Motor neuron (in vitro differentiated cells): ENCODE measurements around the gene PHYH. TPM values are rescaled to one million over a fixed set of nuclear protein-coding genes. Genes with fewer than 3 reads are reported as not detected.
"Not testable (repeated sequence)": the region's sequence is repeated elsewhere in the genome, so short reads cannot be mapped to it uniquely, and the experiment has no call there.

Experiments used
- ATAC-seq, 8 experiments: fragments of 200-7000 bp; cut with Tn5 transposase; replicated peaks in 6 of 8; 2 replicates each; pipeline ENCODE4 v1.8.0; 2021; ENCODE audit warnings: mild to moderate bottlenecking in 8 of 8, moderate library complexity in 8 of 8
- H3K27ac ChIP-seq, 2 donors: fragments of 250-450 bp; sonication (Bioruptor Pico); 2 replicates each; pipeline ENCODE4 v1.9.0; 2021; ENCODE audit warnings: antibody characterized with exemption in 2 of 2, mild to moderate bottlenecking in 2 of 2, moderate library complexity in 1 of 2
- H3K4me1 ChIP-seq, 2 donors: fragments of 250-450 bp; sonication (Bioruptor Pico); replicated peaks in 1 of 2; 2 replicates each; pipeline ENCODE4 v1.6.1; 2021; ENCODE audit warnings: antibody characterized with exemption in 2 of 2, mild to moderate bottlenecking in 2 of 2, moderate library complexity in 1 of 2
- H3K4me3 ChIP-seq, 5 donors: fragments of 250-450 bp; sonication (Bioruptor Pico); 2 replicates each; pipeline ENCODE4 v1.9.0; 2021; ENCODE audit warnings: antibody characterized with exemption in 5 of 5, mild to moderate bottlenecking in 5 of 5, moderate library complexity in 4 of 5
- WGBS, 10 experiments: fragments of 450-650 bp; shearing (Covaris generic); methylation state at CpG; one replicate each; pipeline ENCODE4 v1.0.0; 2022; 5-methylcytosine and 5-hydroxymethylcytosine counted together
- in situ Hi-C, 9 experiments: fragments of 400-800 bp; cut with MboI; loops; one replicate each; pipeline ENCODE4 v1.15.0; 2021; ENCODE audit warnings: low sequenced_read_pairs in 9 of 9, low pct_unique_long_range_greater_than_20kb in 2 of 9; ENCODE audit not compliant: unreplicated experiment in 9 of 9
- total RNA-seq, 8 experiments: library from RNA; unstranded; fragments of 300-600 nt; gene quantifications; 2 replicates each; pipeline versions ENCODE4 v1.2.3 to v1.2.4, GENCODE V29; 2022

PHYH gene
- total RNA-seq, 8 experiments from 2014 or later: 8.8 to 26.4 (median 19.3) TPM

DNA sequence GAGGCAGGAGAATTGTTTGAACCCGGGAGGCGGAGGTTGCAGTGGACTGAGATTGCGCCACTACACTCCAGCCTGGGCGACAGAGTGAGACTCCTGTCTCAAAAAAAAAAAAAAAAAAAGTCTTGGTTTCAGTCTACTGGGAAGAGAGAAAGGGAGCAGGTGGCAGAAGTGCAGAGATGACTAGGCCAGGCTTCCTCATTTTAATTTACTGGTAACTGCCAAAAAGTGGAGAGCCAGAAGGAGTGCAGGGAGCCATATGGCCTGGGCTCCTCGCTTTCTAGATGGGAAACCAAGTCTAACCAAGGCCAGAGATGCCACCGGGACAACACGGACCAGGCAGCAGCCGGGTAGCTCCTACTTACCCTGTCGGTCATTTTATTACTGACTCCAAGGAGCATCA, 36.0 kb upstream of the PHYH start:
- Histone ChIP-seq H3K4me3 (no peak overlapping the region), H3K4me1 (peaks cover 0 to 9% of the 10 kb centered on the region in 2 donors), H3K27ac (no peak overlapping the region)
- in situ Hi-C loops: no loop called here
- ATAC-seq: no peak
- WGBS, 10 experiments: 88 to 93% (median 92%) methylated on average over 3 to 7 of the region's 9 CpGs; no CpG with 5 or more reads in 5 of the 10 experiments

- WGBS, 10 experiments: 93 to 100% (median 100%) methylated on average over 1 to 2 of the region's 2 CpGs; no CpG with 5 or more reads in 5 of the 10 experiments
- ATAC-seq: no peak
- no peak overlapping the region for H3K27ac ChIP-seq
- in situ Hi-C loops: no loop called here
- H3K4me1 ChIP-seq: peaks cover 0 to 2% of the 10 kb centered on the region in 2 donors
- H3K4me3 ChIP-seq: no peak overlapping the region
Measured at GRCh38 chr10:13334556-13334955, 34.7 kb upstream of the PHYH start.

GRCh38 chr10:13331646-13332045, 31.8 kb upstream of the PHYH start:
- in situ Hi-C loops: no loop called here
- 75 to 100% (median 95%) methylated on average over 2 to 3 of the region's 5 CpGs; no CpG with 5 or more reads in 1 of the 10 experiments for WGBS, 10 experiments
- no peak for ATAC-seq
- no peaks in the 10 kb centered on the region for H3K4me1 ChIP-seq
- H3K27ac ChIP-seq: no peak overlapping the region
- H3K4me3 ChIP-seq: no peak overlapping the region

GRCh38 chr10:13330980-13331379, 31.1 kb upstream of the PHYH start:
- H3K4me3 ChIP-seq, in situ Hi-C loops, ATAC-seq, H3K27ac ChIP-seq, H3K4me1 ChIP-seq: not testable (repeated sequence)
- WGBS, 10 experiments: 93 to 100% (median 100%) methylated on average over 2 to 6 of the region's 8 CpGs; no CpG with 5 or more reads in 5 of the 10 experiments

DNA sequence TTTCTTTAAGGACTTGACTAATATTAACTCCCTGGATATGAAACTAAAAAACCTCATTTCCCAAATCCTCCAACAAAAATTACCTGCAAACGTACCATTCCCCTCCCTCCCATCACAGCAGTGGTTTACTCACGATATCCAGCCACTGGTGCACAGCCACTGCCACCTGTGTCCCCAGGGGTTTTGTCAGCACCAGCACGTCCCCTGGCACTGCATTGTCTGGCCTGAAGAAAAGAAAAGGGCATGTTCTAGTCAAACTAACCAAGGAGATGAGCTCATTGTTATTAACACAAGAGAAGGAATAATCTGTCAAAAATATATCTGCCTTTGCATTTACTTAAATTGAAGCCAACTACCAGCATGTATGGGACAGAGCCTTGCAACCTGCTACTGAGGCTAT, 29.7 kb upstream of the PHYH start:
- 40 to 93% (median 82%) methylated on average over 1 to 3 of the region's 3 CpGs; no CpG with 5 or more reads in 3 of the 10 experiments for WGBS, 10 experiments
- Histone ChIP-seq H3K27ac (no peak overlapping the region), H3K4me3 (no peak overlapping the region), H3K4me1 (no peaks in the 10 kb centered on the region)
- ATAC-seq: no peak
- in situ Hi-C loops: no loop called here

DNA sequence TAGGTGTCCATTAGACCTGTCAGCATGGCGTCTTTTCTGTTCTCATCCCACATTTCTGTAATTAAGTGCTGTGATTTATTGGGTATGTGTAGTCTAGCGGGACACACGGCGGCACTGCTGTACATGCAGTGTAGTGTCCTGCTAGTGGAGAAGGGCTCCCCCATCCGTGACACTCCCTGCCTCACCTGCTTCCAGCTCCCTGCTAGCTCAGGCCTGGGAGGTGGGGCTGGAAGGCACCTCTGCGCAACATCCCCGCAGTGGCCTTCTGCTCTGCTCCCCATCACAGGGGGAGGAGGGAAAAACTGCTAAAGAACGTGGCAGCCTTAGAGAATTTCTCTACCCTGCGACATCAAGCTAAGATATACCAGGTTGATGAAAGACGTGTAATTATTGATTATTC, 28.7 kb upstream of the PHYH start:
- Histone ChIP-seq H3K4me3 (no peak overlapping the region), H3K4me1 (no peaks in the 10 kb centered on the region), H3K27ac (no peak overlapping the region)
- ATAC-seq: peak in 2 of 8 experiments; percentile 24 to 27
- 88 to 100% (median 96%) methylated on average over 1 to 5 of the region's 10 CpGs; no CpG with 5 or more reads in 4 of the 10 experiments for WGBS, 10 experiments
- in situ Hi-C loops: no loop called here

DNA sequence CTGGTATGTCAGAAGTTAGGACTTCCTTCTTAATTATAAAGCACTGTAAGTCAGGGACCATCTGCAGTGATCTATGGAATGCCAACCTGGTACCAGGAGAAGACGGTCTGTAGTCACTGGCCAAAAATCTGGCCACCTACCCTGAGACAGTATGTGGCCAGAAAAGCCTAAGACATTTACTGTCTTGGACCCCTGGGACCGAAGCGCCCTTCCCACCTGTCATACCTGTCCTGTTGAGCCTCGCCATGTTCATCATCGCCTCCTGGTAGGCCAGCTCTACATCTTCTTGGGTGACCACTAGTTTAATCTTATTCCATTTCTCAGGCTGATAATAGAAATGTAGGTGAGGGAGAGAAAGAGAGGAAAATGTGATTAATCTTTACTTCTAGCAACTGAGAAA, 28.3 kb upstream of the PHYH start:
- no peak for ATAC-seq
- Histone ChIP-seq H3K4me1 (no peaks in the 10 kb centered on the region), H3K4me3 (no peak overlapping the region), H3K27ac (no peak overlapping the region)
- WGBS, 10 experiments: 91 to 100% (median 97%) methylated on average over 1 to 5 of the region's 5 CpGs; no CpG with 5 or more reads in 4 of the 10 experiments
- in situ Hi-C loops: no loop called here

GRCh38 chr10:13327534-13327933, 27.7 kb upstream of the PHYH start:
- WGBS, 10 experiments: 3 to 100% (median 67%) methylated on average over 1 to 3 of the region's 3 CpGs; no CpG with 5 or more reads in 2 of the 10 experiments
- Histone ChIP-seq H3K4me3 (no peak overlapping the region), H3K27ac (no peak overlapping the region), H3K4me1 (no peaks in the 10 kb centered on the region)
- in situ Hi-C loops: no loop called here
- peak in 3 of 8 experiments; percentile 11 to 62 (median 56) for ATAC-seq

GRCh38 chr10:13322615-13323148, 22.8 kb upstream of the PHYH start:
- no peak for ATAC-seq
- 90 to 100% (median 100%) methylated on average over 1 to 10 of the region's 24 CpGs; no CpG with 5 or more reads in 1 of the 10 experiments for WGBS, 10 experiments
- H3K4me3 ChIP-seq: no peak overlapping the region

GRCh38 chr10:13321576-13321975, 21.7 kb upstream of the PHYH start:
- WGBS, 10 experiments: 80 to 100% (median 93%) methylated on average over 1 to 13 of the region's 13 CpGs
- in situ Hi-C loops: loop anchor here in 1 of 9 experiments (25.0 kb wide), 1 partner anchor 159 kb away; the partner anchor contains the start of gene MCM10
- no peak for ATAC-seq
- Histone ChIP-seq H3K4me3 (no peak overlapping the region), H3K27ac (no peak overlapping the region), H3K4me1 (no peaks in the 10 kb centered on the region)

More at GRCh38 chr10:13322615-13323148, 22.8 kb upstream of the PHYH start:
- H3K4me1 ChIP-seq: no peaks in the 10 kb centered on the region
- in situ Hi-C loops: loop anchor here in 1 of 9 experiments (25.0 kb wide), 1 partner anchor 160 kb away; the partner anchor contains the start of gene MCM10
- no peak overlapping the region for H3K27ac ChIP-seq

- no peaks in the 10 kb centered on the region for H3K4me1 ChIP-seq
- WGBS, 10 experiments: 75 to 100% (median 100%) methylated on average over 2 to 3 of the region's 7 CpGs; no CpG with 5 or more reads in 5 of the 10 experiments
- in situ Hi-C loops: loop anchor here in 1 of 9 experiments (25.0 kb wide), 1 partner anchor 157 kb away; the partner anchor contains the start of gene MCM10
- H3K4me3 ChIP-seq: no peak overlapping the region
- ATAC-seq: no peak
- no peak overlapping the region for H3K27ac ChIP-seq
Measured at GRCh38 chr10:13319166-13319565, 19.3 kb upstream of the PHYH start.

GRCh38 chr10:13317474-13317873, 17.6 kb upstream of the PHYH start:
- Histone ChIP-seq H3K4me3 (no peak overlapping the region), H3K4me1 (no peaks in the 10 kb centered on the region), H3K27ac (no peak overlapping the region)
- peak in 3 of 8 experiments; percentile 47 to 99 (median 99) for ATAC-seq
- in situ Hi-C loops: loop anchor here in 1 of 9 experiments (25.0 kb wide), 1 partner anchor 155 kb away; the partner anchor contains the start of gene MCM10
- WGBS, 10 experiments: 57 to 100% (median 79%) methylated on average over 2 to 4 of the region's 6 CpGs; no CpG with 5 or more reads in 4 of the 10 experiments

- in situ Hi-C loops: loop anchor here in 1 of 9 experiments (25.0 kb wide), 1 partner anchor 154 kb away; the partner anchor contains the start of gene MCM10
- no peak for ATAC-seq
- no peak overlapping the region for H3K27ac ChIP-seq
- 59 to 100% (median 100%) methylated on average over 1 to 7 of the region's 7 CpGs; no CpG with 5 or more reads in 3 of the 10 experiments for WGBS, 10 experiments
- no peak overlapping the region for H3K4me3 ChIP-seq
- H3K4me1 ChIP-seq: no peaks in the 10 kb centered on the region
Measured at GRCh38 chr10:13316635-13317311, 16.9 kb upstream of the PHYH start.
